SK-N-SH (cell line): ENCODE measurements around the gene FAM83F. TPM values are rescaled to one million over a fixed set of nuclear protein-coding genes. Genes with fewer than 3 reads are reported as not detected.

Source experiments
- CTCF ChIA-PET: fragments of 300-600, 350-600 bp; formaldehyde crosslinking; extraction: SDS; loops from one replicate; lab custom pipeline; 2021; lab: Yijun Ruan, JAX
- POLR2A ChIA-PET: fragments of 350-600 bp; sonication (Branson Sonifier 250); formaldehyde crosslinking; extraction: SDS; loops from one replicate; lab custom pipeline; 2020; ENCODE audit warnings: antibody characterized with exemption, inconsistent platforms; lab: Yijun Ruan, JAX
- DNase-seq: peaks from one replicate; pipeline ENCODE4 v3.0.0; 2012
- H2AFZ ChIP-seq: fragments of 200-600 bp; sonication (generic); 2 replicates; pipeline ENCODE4 v1.8.1; 2016; ENCODE audit warnings: antibody characterized with exemption, mild to moderate bottlenecking, low read depth
- H3F3A ChIP-seq: fragments of 200-600 bp; sonication (generic); replicated peaks from 2 replicates; pipeline ENCODE3; 2016; ENCODE audit warnings: antibody characterized with exemption, mild to moderate bottlenecking; ENCODE audit not compliant: insufficient read depth
- H3K27ac ChIP-seq, 2 experiments: fragments of 200-500 bp in 1 of 2; fragments of 200-600 bp in 1 of 2; sonication (Bioruptor generic) in 1 of 2; sonication (generic), shearing (Covaris generic) in 1 of 2; 2 replicates each; pipeline versions ENCODE4 v1.5.1 to v1.6.1; 2014 to 2016; ENCODE audit warnings: low read depth in 2 of 2, inconsistent platforms in 1 of 2, low read length in 1 of 2, mild to moderate bottlenecking in 1 of 2, mixed read lengths in 1 of 2
- H3K27me3 ChIP-seq: fragments of 200-600 bp; sonication (generic), shearing (Covaris generic); 2 replicates; pipeline ENCODE4 v1.6.1; 2016; ENCODE audit warnings: mixed run types; ENCODE audit not compliant: insufficient read depth
- H3K36me3 ChIP-seq, 2 experiments: fragments of 200-500 bp in 1 of 2; fragments of 200-600 bp in 1 of 2; sonication (Bioruptor generic) in 1 of 2; sonication (generic) in 1 of 2; replicated peaks in 1 of 2; 2 replicates each; pipeline versions ENCODE3 to v1.5.1; 2014 to 2016; ENCODE audit warnings: low read length in 1 of 2, mild to moderate bottlenecking in 1 of 2; ENCODE audit not compliant: insufficient read depth in 2 of 2, control insufficient read depth in 1 of 2
- H3K4me1 ChIP-seq, 2 experiments: fragments of 200-500 bp in 1 of 2; fragments of 200-600 bp in 1 of 2; sonication (Bioruptor generic) in 1 of 2; sonication (generic), shearing (Covaris generic) in 1 of 2; 2 replicates each; pipeline versions ENCODE4 v1.5.1 to v1.6.1; 2014 to 2016; ENCODE audit warnings: low read depth in 1 of 2, low read length in 1 of 2, mixed run types in 1 of 2; ENCODE audit not compliant: insufficient read depth in 2 of 2, control insufficient read depth in 1 of 2
- H3K4me2 ChIP-seq: fragments of 200-600 bp; sonication (generic), shearing (Covaris generic); 2 replicates; pipeline ENCODE4 v1.6.1; 2017; ENCODE audit warnings: mixed run types
- H3K4me3 ChIP-seq, 2 experiments: fragments of 200-500 bp in 1 of 2; fragments of 200-600 bp in 1 of 2; sonication (Bioruptor generic) in 1 of 2; sonication (generic), shearing (Covaris generic) in 1 of 2; 2 replicates each; pipeline versions ENCODE4 v1.5.1 to v1.8.1; 2014 to 2016; ENCODE audit warnings: low read depth in 2 of 2, inconsistent platforms in 1 of 2, low read length in 1 of 2, mild to moderate bottlenecking in 1 of 2, mixed read lengths in 1 of 2, moderate library complexity in 1 of 2
- H3K79me2 ChIP-seq: fragments of 200-600 bp; sonication (generic); 2 replicates; pipeline ENCODE4 v1.8.1; 2017; ENCODE audit warnings: mild to moderate bottlenecking; ENCODE audit not compliant: insufficient read depth
- H3K9ac ChIP-seq: fragments of 200-600 bp; sonication (generic); 2 replicates; pipeline ENCODE4 v1.6.1; 2017; ENCODE audit warnings: mixed run types
- H3K9me2 ChIP-seq: fragments of 200-600 bp; sonication (generic); 2 replicates; pipeline ENCODE4 v1.6.1; 2017; ENCODE audit warnings: mixed run types
- H3K9me3 ChIP-seq: fragments of 200-600 bp; sonication (generic); 2 replicates; pipeline ENCODE4 v1.6.1; 2017; ENCODE audit warnings: mixed run types, mild to moderate bottlenecking, moderate library complexity
- H4K20me1 ChIP-seq: fragments of 200-600 bp; sonication (generic); 2 replicates; pipeline ENCODE4 v1.6.1; 2017; ENCODE audit warnings: mild to moderate bottlenecking, mixed run types; ENCODE audit not compliant: insufficient read depth
- CTCF ChIP-seq: fragments of 200-600 bp; sonication (generic); IDR thresholded peaks from 2 replicates; pipeline ENCODE4 v1.6.1; 2017; ENCODE audit warnings: antibody characterized with exemption, mild to moderate bottlenecking, moderate library complexity
- FOXJ3 ChIP-seq: sonication (generic); formaldehyde crosslinking; IDR thresholded peaks from 2 replicates; pipeline ENCODE4 v1.5.1; 2020; ENCODE audit warnings: mild to moderate bottlenecking, missing genetic modification reagents
- GABPA ChIP-seq: IDR thresholded peaks from 2 replicates; pipeline ENCODE4 v1.4.0; 2012; ENCODE audit warnings: low read depth, mild to moderate bottlenecking
- NRF1 ChIP-seq: IDR thresholded peaks from 2 replicates; pipeline ENCODE4 v1.6.1; 2012; ENCODE audit warnings: low read depth, mild to moderate bottlenecking, low read length
- RAD21 ChIP-seq: IDR thresholded peaks from 2 replicates; pipeline ENCODE4 v1.6.1; 2012; ENCODE audit warnings: mild to moderate bottlenecking, low read length
- RCOR1 ChIP-seq: fragments of 150-350 bp; IDR thresholded peaks from 2 replicates; pipeline ENCODE4 v1.6.1; 2017; ENCODE audit warnings: antibody characterized with exemption, low read length
- REST ChIP-seq: IDR thresholded peaks from 2 replicates; pipeline ENCODE4 v1.6.1; 2012; ENCODE audit warnings: mild to moderate bottlenecking, low read depth, low read length, moderate library complexity
- RXRA ChIP-seq: IDR thresholded peaks from 2 replicates; pipeline ENCODE4 v1.4.0; 2012; ENCODE audit warnings: low read depth, mild to moderate bottlenecking, borderline replicate concordance
- TAF1 ChIP-seq: IDR thresholded peaks from 2 replicates; pipeline ENCODE4 v1.6.1; 2012; ENCODE audit warnings: low read depth, mild to moderate bottlenecking, low read length, moderate library complexity, borderline replicate concordance
- WGBS: methylation state at CpG from one replicate; pipeline ENCODE4 v1.1.6; 2017; ENCODE audit warnings: low lambda C conversion rate; 5-methylcytosine and 5-hydroxymethylcytosine counted together
- polyA plus RNA-seq, 3 experiments: library from polyadenylated mRNA; depleted of rRNA; stranded (reverse); fragments of >200 nt; gene quantifications; 2 replicates each; pipeline ENCODE4 v1.2.3, GENCODE V29; 2012
- TF ChIP-seq, protein P1 (sequence below): IDR thresholded peaks from 2 replicates; pipeline ENCODE4 v1.4.0; 2012; ENCODE audit warnings: low read depth

The FAM83F gene
- polyA plus RNA-seq, 1 of the 3 experiments (the other 2 are of a cell fraction) = not detected

DNA sequence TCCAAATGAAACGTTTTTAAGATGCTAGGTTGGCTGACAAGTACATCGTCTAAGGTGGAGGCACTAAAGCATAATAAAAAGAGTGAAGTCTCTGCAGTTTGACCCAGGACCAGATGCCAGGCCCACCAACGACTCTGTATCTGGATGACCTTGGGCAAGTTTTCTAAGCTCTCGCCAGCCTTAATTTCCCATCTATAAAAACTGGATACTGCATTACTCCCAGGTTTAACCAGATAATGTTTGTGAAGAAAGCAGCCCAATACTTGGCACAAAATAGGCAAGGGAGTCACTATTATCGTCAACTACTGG, 49.0 kb downstream of the FAM83F start:
- TF ChIP-seq TAF1 (no peak), RAD21 (no peak), RXRA (no peak), GABPA (no peak), FOXJ3 (no peak), RCOR1 (no peak), CTCF (no peak), NRF1 (no peak), REST (no peak)
- TF ChIP-seq, protein P1, sequence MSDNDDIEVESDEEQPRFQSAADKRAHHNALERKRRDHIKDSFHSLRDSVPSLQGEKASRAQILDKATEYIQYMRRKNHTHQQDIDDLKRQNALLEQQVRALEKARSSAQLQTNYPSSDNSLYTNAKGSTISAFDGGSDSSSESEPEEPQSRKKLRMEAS = no peak
- TF ChIP-seq, all 33 proteins: peak for 0
- H3K79me2 ChIP-seq = peaks cover 3% of the 10 kb centered on the region; the same call in 1 of the 2 replicates
- peak overlapping the region; percentile 64 to 72 for H3K4me3 ChIP-seq
- no peaks in the 10 kb centered on the region for H3K27me3 ChIP-seq
- no peaks in the 10 kb centered on the region for H3K9me2 ChIP-seq
- no peaks in the 10 kb centered on the region for H3K9me3 ChIP-seq
- H4K20me1 ChIP-seq = no peaks in the 10 kb centered on the region
- 20% methylated on average over 4 of the region's 5 CpGs for WGBS
- no peaks in the 10 kb centered on the region for H3K36me3 ChIP-seq
- peak overlapping the region; percentile 83 for H3K9ac ChIP-seq
- peak overlapping the region; percentile 75 for H3K4me2 ChIP-seq
- peaks cover 8 to 12% of the 10 kb centered on the region in 2 experiments; a peak in 2 of 4 replicates for H3K4me1 ChIP-seq
- ChIA-PET POLR2A (interaction anchor here (0.7 to 1.6 kb wide), 7 partner anchors 9 to 542 kb away, joined by 3 to 7 read pairs (median 4); partner anchors contain the start of genes ADSL, MIEF1 and TNRC6B), CTCF (interaction anchor here (0.8 to 2.4 kb wide), 2 partner anchors 421 to 509 kb away, joined by 3 to 14 read pairs; no protein-coding TSS in a partner anchor)
- no peaks in the 10 kb centered on the region for H3F3A ChIP-seq
- H3K27ac ChIP-seq = peak overlapping the region; percentile 73 to 87
- peak overlapping the region; percentile 96 for H2AFZ ChIP-seq
- no peak for DNase-seq
